Umbilical cord (tissue), 2 donors: Measurements from ENCODE around the gene ARHGEF1. TPM values are rescaled to one million over a fixed set of nuclear protein-coding genes. Genes with fewer than 3 reads are reported as not detected.
A peak's percentile ranks its signal among the peaks of the same experiment; 100 is the strongest.
"Not testable (repeated sequence)": the region's sequence is repeated elsewhere in the genome, so short reads cannot be mapped to it uniquely, and the experiment has no call there.

Source experiments
- DNase-seq: peaks from one replicate; pipeline ENCODE4 v3.0.0-alpha.2; 2015; ENCODE audit warnings: low spot score
- total RNA-seq: library from RNA; depleted of rRNA; stranded (reverse); fragments of >200 nt; gene quantifications from one replicate; pipeline ENCODE4 v1.2.3, GENCODE V29; 2014; ENCODE audit warnings: low replicate concordance; ENCODE audit not compliant: insufficient read depth

Gene ARHGEF1
- total RNA-seq, 1 donor from 2014 or later, result 30.3 TPM

GRCh38 chr19:41930926-41931592 is 48.1 kb downstream of the ARHGEF1 start:
- no peak for DNase-seq

DNA sequence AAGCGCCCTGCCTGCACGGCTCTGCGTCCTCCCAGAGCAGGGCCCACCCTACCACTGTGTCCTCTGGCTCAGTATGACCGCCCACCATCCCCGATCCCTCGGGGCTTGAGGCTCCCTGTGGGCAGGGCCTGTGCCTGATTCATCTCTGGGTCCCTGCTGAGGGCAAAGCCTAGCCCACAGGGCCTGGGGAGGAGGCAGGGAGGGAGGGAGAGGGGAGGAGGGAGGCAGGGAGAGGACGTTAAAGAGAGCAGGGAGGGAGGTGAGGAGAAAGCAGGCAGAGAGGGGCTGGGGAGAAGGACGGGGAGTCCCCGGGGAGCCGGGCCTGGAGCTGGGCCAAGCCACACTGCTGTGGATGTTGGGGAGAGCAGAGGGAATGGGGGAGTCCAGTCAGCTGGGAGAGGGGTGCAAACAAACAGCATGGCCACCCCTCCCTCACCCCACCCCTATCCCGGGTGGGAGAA is 49.3 kb downstream of the ARHGEF1 start:
- no peak for DNase-seq

GRCh38 chr19:41932720-41933332 is 49.8 kb downstream of the ARHGEF1 start:
- DNase-seq, result no peak

DNA sequence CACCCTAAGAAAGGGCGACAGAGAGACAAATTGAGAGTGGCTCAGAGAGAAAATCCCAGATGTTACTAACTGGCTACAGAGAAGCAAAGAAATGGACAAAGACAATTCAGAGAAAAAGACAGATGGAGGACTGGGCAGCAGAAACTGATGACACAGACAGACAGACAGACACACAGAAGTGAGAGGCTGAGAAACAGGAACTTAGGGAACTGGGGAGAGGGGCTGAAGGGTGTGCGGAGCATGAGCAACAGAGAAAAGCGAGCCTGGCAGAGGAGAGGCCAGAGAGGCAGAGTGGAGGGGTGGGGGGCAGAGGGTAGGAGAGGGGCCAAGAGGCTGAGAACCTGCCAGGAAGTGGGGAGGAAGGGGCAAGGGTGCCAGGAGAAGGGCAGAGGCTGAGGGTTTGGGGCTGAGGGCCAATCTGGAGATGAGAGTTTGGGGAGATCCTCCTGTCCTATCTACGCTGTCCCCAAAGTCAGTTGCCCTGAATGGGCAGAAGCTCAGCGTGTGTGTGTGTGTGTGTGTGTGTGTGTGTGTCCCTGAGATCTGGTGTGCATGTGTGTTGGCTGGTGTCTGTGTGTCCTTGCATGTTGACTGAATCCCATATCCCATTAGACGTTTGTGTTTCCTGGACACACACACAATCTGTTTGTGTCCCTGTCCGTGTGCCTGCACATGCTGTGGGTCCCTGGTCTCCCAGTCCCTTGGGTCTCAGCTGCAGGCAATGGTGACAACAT is 50.9 kb downstream of the ARHGEF1 start:
- no peak for DNase-seq

- peak; percentile 43 for DNase-seq
These were observed 51.9 kb downstream of the ARHGEF1 start for GRCh38 chr19:41934849-41935374.

GRCh38 chr19:41935760-41936415 is 52.9 kb downstream of the ARHGEF1 start:
- DNase-seq, result no peak

- no peak for DNase-seq
These were observed 53.4 kb downstream of the ARHGEF1 start for GRCh38 chr19:41936416-41936850.

DNA sequence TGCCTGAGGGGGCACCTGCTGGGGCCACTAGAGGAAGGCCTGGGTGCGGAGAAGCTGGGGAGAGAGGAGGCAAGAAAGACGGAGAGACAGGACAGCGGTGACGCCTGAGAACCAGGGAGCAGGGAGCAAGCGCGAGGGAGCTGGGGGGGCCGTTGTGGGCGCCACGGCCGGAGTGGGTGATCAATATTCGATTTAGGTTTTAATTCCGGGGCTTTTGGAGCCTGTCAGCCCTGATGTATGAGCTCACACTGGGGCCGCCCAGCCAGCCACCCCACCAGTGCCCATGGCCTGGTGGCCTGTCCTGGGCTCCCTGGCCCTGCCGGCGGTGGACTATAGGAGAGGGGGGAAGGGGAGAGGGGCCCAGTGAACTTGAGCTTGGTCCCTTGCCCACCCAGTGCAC is 54.0 kb downstream of the ARHGEF1 start:
- no peak for DNase-seq

DNA sequence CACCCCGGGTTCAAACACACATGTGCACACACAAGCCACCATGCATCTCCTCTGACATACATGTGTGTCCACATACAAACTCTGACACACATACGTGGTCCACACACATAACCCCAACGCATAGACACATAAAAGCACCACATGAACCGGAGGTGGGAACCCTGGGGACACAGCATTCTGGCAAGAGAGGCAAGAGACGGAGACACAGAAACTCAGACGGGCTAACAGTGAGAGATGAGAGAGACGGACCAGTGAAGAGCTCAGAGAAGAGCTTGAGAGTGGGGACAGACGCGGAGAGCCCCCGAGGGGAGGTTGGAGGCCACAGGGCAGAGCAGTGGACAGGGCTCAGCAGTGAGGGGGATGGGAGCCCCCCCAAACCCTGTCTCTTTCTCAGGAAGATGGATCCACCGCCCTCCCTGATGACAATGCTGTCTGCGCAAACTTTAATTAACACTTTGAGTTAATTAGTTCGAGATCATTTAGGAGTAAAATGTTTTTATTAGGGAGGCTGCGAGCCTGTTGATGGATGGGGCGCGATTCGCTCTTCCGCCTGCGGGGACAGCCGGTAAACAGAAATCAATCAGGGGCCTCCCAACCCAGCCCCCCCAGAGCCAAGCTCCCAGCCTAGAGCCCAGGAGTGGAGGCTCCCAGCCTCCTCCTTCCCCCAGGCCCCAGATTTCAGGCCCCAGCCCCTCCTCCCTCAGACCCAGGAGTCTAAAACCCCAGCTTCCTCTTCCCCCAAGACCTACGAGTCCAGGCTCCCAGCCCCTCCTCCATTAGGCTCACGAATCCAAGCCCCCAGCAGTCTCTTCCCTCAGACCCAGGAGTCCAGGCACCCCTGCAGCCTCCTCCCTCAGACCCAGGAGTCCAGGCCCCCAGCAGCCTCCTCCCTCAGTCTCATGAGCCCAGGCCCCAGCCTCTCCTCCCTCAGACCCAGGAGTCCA is 54.8 kb downstream of the ARHGEF1 start:
- DNase-seq, result no peak

- not testable (repeated sequence) for DNase-seq
These were observed 56.2 kb downstream of the ARHGEF1 start for GRCh38 chr19:41939209-41939608.

GRCh38 chr19:41939861-41940730 is 57.1 kb downstream of the ARHGEF1 start:
- DNase-seq, result no peak

DNA sequence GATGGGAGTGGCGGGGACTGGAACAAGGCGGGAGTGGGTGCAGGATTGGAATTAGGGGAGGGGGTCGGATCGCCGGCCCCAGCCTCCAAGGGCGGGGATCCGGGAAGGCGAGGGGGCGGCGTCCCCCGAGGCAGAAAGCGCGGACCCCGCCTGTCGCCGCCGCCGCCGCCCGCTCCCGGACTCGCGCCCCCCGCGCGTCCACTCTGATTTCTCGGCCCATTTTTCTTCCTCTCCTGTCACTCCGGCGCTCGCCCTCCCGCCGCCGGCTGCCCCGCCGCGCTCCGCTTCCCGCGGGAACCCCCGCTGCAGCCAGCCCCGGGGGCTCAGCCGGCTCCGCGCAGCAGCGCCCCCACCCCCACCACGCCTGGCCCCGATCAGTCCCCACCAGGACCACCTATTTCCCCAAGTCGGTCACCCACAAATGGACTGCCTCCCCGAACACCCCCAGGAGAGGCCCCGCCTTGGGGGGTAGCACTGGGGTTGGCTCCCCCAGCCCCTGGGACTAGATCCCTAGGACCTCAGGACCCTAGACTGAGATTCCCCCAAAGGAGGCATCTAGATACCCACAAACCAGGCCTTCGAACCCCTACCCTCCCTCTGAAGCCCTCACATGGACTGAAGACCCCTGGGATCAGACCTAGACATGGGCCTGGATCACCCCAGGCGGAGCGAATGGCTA is 57.9 kb downstream of the ARHGEF1 start:
- DNase-seq, result no peak

GRCh38 chr19:41941410-41942202 is 58.6 kb downstream of the ARHGEF1 start:
- DNase-seq, result no peak

GRCh38 chr19:41944336-41944735 is 61.4 kb downstream of the ARHGEF1 start:
- DNase-seq, result no peak

- no peak for DNase-seq
These were observed 62.3 kb downstream of the ARHGEF1 start for GRCh38 chr19:41945135-41945766.

- no peak for DNase-seq
These were observed 64.1 kb downstream of the ARHGEF1 start for GRCh38 chr19:41947091-41947490.

DNA sequence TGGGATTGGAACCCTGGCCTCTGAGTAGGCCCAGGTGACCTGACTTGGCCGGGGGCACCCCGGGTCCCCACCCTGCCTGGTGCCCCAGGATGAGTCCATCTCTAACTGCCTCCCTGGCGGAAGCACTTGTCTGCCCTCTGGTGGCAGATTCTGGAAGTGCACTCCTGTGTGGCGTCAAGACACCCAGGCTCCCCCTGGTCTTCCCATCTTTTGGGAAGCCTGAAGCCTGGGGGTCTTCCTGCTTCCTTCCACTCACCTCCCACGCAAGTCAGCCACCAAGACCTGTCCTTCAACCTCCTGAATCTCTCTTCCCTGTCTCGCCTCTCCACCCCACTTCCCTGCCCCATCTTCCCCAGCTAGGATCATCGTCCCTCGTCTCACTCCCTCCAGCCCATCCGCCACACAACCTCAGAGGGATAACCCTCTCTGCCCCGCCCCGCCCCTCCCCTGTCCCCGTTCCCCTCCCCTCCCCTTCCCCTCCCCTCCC is 68.7 kb downstream of the ARHGEF1 start:
- DNase-seq, result peak; percentile 73

- no peak for DNase-seq
These were observed 72.5 kb downstream of the ARHGEF1 start for GRCh38 chr19:41955521-41955920.
